Activated T-cell treated with anti-CD3 and anti-CD28 coated beads for 1 hour (primary cell): Measurements from ENCODE around the gene DCTN2.
"Not testable (repeated sequence)": the region's sequence is repeated elsewhere in the genome, so short reads cannot be mapped to it uniquely, and the experiment has no call there.

Experiments
- DNase-seq: peaks from one replicate; pipeline ENCODE4 v3.0.0-alpha.2; 2020; ENCODE audit warnings: low read depth

DCTN2 gene

DNA sequence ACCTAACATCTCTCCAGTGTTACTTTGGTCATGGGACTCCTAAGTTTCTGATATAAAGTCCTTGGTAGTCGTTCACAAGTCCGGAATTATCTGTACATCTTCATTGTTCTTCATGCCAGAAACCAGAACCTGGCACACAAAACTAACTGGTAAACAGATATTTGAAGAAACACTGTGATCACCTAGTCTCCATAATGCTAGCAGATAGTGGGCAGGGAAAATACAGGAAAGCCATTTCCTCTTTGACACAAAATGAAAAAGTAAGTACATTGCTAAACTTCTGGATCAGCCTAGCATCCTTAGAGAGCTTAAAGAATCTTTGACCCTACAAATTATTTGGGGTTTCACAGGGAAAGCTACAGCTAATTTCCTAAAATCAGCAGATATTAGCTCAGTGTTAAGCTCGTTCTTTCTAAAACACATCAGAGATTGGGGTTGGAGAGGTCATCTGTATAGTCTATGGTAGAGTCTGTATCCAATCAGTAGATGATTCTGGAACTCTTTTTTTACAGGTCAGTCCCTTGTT, 31.5 kb downstream of the DCTN2 start:
- no peak for DNase-seq

DNA sequence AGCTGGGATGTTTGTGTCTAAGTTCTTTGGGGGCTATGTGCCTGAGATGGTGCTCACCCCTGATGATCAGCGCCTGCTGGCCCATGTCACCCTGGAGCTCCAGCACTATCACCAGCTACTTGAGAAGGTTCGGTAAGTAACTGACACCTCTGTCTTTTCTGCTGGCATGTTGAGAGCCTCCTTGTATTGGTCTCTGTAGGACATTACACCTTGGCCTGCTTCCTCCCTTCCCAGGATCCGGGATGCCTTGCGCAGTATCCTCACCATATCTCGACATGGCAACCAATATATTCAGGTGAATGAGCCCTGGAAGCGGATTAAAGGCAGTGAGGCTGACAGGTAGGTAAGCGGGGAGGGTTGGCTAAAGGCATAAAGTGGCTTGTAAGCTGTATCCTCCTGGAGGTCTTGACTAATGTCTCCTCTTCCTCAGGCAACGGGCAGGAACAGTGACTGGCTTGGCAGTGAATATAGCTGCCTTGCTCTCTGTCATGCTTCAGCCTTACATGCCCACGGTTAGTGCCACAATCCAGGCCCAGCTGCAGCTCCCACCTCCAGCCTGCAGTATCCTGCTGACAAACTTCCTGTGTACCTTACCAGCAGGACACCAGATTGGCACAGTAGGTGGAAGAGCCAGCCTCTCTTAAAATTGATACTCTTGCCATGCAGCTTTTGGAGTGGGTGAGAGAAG, 32.1 kb downstream of the DCTN2 start:
- no peak for DNase-seq

DNA sequence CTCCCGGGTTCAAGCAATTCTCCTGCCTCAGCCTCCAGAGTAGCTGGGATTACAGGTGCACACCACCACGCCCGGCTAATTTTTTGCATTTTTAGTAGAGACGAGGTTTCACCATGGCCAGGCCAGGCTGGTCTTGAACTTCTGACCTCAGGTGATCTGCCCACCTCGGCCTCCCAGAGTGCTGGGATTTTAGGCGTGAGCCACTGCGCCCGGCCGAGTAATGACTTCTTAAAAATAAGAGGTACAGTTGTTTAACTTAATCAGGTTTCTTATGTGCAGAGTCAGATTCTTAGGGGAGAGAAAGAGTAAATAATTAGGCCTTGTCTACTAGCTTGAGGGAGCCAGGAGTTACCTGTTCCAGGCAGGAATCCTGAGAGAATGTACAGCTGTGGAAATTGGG, 32.7 kb downstream of the DCTN2 start:
- not testable (repeated sequence) for DNase-seq

DNA sequence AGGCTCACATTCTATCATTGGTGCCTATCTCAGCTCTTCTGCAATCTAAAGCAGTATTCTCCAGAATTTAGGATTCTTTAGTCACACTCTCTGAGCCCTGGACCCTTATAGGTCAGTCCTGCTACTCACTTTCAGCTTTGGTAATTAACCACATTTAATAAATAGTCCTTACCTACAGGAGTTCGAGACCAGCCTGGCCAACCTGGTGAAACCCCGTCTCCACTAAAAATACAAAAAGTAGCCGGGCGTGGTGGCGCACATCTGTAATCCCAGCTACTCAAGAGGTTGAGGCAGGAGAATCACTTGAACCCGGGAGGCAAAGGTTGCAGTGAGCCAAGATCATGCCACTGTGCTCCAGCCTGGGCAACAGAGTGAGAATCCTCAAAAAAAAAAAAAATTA, 33.3 kb downstream of the DCTN2 start:
- DNase-seq = not testable (repeated sequence)

DNA sequence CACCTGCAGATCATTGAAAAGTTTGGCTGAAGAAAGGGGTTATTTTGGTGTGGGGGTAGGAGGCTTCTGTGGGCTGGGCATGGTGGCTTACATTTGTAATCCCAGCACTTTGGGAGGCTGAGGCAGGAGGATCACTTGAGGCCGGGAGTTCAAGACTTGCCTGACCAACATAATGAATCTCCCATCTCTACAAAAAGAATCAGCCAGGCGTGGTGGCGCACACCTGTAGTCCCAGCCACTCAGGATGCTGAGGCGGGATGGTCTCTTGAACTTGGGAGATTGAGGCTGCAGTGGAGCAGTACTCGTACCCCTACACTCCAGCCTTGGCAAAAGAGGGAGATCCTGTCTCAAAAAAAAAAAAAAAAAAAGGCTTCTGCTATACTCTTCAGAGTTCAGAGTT, 33.7 kb downstream of the DCTN2 start:
- no peak for DNase-seq

DNA sequence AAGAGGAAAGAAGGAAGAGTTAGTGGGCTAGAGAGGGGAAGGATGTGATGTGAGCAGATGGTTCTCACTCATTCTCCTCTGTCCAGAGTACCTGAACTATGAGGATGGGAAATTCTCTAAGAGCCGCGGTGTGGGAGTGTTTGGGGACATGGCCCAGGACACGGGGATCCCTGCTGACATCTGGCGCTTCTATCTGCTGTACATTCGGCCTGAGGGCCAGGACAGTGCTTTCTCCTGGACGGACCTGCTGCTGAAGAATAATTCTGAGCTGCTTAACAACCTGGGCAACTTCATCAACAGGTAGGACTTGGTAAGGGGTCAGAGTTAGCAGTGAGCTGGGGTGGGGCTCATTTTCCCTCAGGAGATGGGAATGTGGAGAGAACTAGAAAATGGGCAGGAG, 34.3 kb downstream of the DCTN2 start:
- DNase-seq = no peak

DNA sequence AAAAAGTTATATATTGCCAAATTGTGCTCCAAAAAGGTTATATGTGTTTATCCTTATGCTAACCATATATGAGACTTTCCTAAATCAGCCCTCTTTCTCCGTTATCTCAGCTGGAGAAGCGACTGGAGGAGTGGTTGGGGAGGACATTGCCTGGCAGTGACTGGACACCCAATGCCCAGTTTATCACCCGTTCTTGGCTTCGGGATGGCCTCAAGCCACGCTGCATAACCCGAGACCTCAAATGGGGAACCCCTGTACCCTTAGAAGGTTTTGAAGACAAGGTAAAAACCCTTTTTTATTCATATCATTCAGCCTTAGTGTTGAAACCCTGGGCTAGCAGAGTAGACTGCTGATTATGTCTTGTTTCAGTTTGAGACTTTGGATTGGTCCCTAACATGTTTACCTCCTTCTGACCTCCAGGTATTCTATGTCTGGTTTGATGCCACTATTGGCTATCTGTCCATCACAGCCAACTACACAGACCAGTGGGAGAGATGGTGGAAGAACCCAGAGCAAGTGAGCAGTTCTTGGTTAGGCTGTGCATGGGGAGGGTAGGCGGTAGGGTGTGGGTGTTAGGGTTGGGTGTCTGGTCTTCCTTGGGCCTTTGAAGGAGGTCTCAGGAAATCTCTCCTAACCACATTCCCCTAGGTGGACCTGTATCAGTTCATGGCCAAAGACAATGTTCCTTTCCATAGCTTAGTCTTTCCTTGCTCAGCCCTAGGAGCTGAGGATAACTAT, 35.2 kb downstream of the DCTN2 start:
- no peak for DNase-seq

DNA sequence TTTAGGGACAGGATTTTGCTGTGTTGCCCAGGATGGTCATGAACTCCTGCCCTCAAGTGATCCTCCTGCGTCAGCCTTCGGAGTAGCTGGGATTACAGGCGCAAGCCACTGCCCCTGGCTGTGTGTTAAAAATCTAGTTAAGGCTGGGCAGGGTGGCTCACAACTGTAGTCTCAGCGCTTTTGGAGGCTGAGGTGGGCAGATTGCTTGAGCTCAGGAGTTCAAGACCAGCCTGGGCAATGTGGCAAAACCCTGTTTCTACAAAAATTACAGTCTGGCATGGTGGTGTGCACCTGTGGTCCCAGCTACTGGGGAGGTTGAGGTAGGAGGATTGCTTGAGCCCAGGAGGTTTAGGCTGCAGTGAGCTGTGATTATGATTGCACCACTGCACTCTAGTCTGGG, 35.8 kb downstream of the DCTN2 start:
- no peak for DNase-seq

DNA sequence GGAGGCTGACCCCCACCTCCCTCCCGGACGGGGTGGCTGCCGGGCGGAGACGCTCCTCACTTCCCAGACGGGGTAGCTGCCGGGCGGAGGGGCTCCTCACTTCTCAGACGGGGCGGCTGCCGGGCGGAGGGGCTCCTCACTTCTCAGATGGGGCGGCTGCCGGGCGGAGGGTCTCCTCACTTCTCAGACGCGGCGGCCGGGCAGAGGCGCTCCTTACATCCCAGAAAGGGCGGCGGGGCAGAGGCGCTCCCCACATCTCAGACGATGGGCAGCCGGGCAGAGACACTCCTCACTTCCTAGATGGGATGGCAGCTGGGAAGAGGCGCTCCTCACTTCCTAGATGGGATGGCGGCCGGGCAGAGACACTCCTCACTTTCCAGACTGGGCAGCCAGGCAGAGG, 39.2 kb downstream of the DCTN2 start:
- DNase-seq = not testable (repeated sequence)

DNA sequence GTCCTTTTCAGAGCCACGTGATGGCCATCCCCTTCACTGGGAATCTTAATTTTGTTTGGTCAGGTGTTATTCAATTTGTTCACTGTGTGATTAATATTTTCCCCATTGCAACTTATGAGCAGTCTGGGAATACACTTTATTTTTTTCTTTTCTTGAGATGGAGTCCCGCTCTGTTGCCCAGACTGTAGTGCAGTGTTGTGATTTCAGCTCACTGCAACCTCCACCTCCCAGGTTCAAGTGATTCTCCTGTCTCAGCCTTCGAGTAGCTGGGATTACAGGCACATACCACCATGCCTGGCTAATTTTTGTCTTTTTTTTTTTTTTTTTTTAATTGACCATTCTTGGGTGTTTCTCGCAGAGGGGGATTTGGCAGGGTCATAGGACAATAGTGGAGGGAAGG, 40.5 kb downstream of the DCTN2 start:
- DNase-seq = not testable (repeated sequence)

DNA sequence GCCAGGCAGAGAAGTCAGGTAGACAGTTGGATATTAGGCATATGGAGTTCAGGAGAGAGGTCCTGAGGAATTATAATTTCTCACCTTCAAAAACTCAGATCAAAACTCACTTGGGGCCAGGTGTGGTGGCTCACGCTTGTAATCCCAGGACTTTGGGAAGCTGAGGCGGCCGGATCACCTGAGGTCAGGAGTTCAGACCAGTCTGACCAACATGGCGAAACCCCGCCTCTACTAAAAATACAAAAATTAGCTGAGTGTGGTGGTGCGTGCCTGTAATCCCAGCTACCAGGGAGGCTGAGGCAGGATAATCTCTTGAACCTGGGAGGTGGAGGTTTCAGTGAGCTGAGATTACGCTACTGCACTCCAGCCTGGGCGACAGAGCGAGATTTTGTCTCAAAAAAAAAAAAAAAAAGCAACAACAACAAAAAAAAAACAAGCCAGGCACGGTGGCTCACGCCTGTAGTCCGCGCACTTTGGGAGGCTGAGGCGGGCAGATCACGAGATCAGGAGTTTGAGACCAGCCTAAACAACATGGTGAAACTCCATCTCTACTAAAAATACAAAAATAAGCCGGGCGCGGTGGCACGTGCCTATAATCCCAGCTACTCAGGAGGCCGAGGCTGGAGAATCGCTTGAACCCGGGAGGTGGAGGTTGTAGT, 44.6 kb downstream of the DCTN2 start:
- DNase-seq = not testable (repeated sequence)

DNA sequence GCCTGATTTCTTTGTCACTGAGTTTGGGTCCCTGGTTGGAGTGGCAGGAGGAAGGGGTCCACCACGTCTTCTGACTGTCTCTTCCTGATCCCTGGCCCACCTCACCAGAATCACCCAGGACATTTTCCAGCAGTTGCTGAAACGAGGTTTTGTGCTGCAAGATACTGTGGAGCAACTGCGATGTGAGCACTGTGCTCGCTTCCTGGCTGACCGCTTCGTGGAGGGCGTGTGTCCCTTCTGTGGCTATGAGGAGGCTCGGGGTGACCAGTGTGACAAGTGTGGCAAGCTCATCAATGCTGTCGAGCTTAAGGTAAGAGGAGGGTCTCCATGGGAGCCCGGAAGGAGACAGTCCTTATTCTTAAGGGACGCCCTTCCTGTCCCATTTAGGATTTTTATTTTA, 46.8 kb downstream of the DCTN2 start:
- DNase-seq = no peak

DNA sequence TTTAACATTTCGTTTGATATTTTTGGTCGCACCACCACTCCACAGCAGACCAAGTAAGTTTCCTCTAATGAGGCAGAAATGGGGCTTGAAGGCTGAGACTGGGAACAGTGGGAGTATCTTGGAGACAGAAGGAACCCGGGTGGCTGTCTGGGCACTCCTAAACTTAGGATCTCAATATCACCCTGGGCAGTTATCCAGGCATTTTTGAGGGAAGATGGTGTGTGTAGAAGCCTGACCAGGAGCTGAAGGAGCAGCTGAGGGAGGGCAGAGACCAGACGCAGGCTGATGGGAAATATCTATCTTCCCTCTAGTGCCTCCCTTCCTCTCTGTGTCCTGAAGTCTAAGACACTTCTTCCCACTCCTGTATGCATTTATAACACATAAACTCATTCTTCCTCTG, 48.4 kb downstream of the DCTN2 start:
- DNase-seq = no peak

DNA sequence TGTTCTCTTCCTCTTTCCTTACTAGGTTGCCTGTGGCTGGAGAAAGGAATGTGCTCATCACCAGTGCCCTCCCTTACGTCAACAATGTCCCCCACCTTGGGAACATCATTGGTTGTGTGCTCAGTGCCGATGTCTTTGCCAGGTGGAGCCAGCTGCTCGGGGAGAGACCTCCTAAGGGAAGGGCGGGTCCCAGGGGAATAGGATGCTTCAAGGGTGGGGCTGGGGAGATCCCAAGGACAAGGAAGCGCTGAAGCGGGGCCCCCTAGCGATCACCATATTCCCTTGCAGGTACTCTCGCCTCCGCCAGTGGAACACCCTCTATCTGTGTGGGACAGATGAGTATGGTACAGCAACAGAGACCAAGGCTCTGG, 48.9 kb downstream of the DCTN2 start:
- DNase-seq = no peak

DNA sequence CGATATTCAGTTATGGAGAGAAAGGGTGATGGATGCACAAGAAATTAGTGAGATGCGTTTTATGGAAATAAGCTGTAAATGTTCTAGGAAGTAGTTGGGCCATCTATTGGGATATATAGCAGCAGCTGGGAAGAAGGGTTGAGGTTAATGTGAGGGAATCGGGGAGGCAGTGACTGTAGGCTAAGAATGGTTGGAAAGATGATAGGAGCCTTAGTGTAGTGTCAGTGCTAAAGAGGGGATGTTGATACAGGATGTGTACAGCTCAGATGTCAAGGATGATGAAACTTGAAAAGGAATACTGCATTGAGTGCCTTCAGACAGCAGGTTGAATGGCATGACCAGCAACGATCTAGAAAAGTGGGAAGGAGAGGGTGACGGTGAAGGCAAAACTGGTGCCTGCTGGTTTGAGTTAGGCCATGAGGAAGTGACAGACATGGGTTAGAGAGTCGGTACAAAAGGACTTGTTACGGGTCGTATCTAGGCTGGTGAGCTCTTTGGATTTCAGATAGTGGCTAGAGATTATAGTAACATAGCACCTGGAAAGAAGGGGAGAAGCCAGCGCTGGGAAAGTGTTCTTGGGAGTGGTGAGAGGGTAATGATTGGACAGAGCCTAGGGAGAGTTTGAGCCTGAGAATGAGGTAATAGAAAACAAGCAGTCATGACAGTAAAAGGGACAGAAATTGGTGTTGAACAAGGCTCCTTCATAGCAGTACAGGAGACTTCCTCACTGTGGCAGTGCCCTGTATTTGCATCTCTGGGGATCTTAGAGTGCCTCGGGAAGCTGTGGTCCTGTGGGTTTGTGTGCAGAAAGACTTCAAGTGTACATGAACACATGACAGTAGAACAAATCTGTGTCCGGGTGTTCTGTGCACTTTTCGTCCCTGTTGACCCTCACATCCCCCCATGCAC, 49.5 kb downstream of the DCTN2 start:
- no peak for DNase-seq

DNA sequence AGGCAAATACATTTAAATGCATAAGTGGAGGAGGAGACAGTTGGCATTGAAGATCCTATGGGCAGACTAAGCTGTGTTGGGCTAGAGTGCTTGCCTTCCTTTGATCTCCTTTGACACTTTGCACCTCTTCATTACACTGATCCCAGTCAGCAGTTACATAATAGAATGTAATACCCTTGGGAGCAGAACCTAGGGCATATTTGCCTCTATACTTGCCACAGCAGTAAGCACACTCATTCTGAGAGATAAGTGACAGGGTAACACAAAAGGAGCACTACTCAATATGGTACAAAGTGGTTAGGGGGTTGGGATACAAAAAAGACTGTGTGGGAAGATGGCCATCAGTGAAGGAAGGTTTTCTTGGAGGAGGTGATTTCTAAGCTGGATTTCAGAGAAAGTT, 50.2 kb downstream of the DCTN2 start:
- DNase-seq = no peak

DNA sequence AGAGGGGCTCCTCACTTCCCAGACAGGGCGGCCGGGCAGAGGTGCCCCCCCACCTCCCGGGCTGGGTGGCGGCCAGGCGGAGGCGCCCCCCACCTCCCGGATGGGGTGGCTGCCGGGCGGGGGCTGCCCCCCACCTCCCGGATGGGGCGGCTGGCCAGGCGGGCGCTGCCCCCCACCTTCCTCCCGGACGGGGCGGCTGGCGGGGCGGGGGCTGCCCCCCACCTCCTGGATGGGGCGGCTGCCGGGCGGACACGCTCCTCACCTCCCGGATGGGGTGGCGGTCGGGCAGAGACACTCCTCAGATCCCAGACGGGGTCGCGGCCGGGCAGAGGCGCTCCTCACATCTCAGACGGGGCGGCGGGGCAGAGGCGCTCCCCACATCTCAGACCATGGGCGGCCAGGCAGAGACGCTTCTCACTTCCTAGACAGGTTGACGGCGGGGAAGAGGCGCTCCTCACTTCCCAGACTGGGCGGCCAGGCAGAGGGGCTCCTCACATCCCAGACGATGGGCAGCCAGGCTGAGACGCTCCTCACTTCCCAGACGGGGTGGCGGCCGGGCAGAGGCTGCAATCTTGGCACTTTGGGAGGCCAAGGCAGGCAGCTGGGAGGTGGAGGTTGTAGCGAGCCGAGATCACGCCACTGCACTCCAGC, 51.8 kb downstream of the DCTN2 start:
- DNase-seq = not testable (repeated sequence)

DNA sequence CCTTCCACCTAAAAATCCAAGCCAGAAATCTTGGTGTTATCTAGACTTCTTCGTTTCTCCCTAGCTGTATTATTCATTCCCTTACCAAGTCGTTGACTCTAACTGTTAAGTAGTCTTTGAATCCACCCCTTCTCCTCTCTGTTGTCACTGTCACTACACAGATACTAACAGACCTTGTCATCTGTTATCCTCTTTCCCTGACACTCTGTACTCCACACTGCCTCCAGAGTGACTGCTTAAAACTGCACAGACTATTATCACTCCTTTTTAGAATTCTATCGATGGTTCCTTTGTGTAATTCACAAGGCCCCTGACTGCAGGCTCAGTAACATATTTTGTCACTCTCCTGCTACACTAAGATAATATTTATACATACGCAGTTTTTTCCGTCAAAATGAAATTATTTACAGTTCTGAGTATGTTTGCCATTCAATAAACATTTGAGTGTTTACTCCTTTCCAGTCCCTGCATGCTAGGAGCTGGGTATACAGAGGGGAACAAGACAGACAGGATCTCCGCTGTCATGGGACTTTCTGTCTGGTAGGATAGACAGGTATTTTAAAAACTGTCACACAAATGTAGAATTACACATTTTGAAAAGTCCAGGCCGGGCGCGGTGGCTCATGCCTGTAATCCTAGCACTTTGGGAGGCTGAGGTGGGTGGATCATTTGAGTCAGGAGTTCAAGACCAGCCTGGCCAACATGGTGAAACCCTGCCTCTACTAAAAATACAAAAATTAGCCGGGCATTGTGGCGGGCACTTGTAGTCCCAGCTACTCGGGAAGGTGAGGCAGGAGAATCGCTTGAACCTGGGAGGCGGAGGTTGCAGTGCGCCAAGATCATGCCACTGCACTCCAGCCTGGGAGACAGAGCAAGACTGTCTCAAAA, 55.4 kb downstream of the DCTN2 start:
- DNase-seq = no peak

DNA sequence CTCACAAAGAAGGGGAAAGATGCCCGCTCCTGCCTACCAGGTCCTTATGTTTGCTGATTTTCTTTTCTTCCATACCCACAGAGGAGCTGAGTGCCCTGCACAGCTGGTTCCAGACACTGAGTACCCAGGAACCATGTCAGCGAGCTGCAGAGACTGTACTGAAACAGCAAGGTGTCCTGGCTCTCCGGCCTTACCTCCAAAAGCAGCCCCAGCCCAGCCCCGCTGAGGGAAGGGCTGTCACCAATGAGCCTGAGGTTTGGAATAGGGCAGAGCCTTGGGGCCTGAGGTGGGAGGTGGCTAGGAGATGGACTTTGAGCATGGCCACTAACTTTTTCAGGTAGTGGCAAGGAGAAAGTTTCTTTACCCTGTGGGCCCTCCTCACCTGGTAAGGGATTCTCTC, 56.9 kb downstream of the DCTN2 start:
- no peak for DNase-seq

DNA sequence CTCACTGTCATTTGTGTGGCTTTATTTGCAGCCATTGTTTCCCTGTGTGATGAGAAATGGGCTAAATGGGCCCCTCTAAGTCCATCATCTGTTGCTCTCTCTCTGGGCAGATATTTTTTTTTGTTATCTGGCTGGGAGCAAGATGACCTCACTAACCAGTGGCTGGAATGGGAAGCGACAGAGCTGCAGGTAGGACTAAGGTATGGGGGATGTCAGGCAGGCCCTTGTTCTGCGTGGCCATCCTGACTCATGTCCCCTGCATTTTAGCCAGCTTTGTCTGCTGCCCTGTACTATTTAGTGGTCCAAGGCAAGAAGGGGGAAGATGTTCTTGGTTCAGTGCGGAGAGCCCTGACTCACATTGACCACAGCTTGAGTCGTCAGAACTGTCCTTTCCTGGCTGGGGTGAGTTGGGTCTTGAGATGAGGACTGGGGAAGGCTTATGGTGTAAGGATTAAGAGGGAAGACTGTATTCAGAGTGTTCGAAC, 57.8 kb downstream of the DCTN2 start:
- DNase-seq = no peak
